ENCODE measurements around the gene LAMA2.

Gene LAMA2

GRCh38 chr6:129494586-129494985 is 611.6 kb downstream of the LAMA2 start:
- no peak for DNase-seq (ENCODE audit: low read depth)
- H3K4me3 ChIP-seq (replicated peaks; ENCODE audit: low read depth, low read length) = no peak overlapping the region
- TF ChIP-seq CTCF (IDR thresholded peaks at IDR 0.05; ENCODE audit: low read length, missing control alignments) = no peak

GRCh38 chr6:129495652-129496051 is 612.7 kb downstream of the LAMA2 start:
- DNase-seq (ENCODE audit: low read depth) = no peak
- no peak for TF ChIP-seq CTCF (IDR thresholded peaks at IDR 0.05; ENCODE audit: low read length, missing control alignments)
- H3K4me3 ChIP-seq (replicated peaks; ENCODE audit: low read depth, low read length) = no peak overlapping the region

- DNase-seq (ENCODE audit: low read depth) = no peak
- no peak for TF ChIP-seq CTCF (IDR thresholded peaks at IDR 0.05; ENCODE audit: low read length, missing control alignments)
- H3K4me3 ChIP-seq (replicated peaks; ENCODE audit: low read depth, low read length) = no peak overlapping the region
Observed at GRCh38 chr6:129497481-129498441, 614.8 kb downstream of the LAMA2 start.

- DNase-seq (ENCODE audit: low read depth) = peak; percentile 33
- TF ChIP-seq CTCF (IDR thresholded peaks at IDR 0.05; ENCODE audit: low read length, missing control alignments) = no peak
- H3K4me3 ChIP-seq (replicated peaks; ENCODE audit: low read depth, low read length) = no peak overlapping the region
Observed at GRCh38 chr6:129498541-129498940, 615.6 kb downstream of the LAMA2 start.

- peak; percentile 75 for DNase-seq (ENCODE audit: low read depth)
- H3K4me3 ChIP-seq (replicated peaks; ENCODE audit: low read depth, low read length) = no peak overlapping the region
- TF ChIP-seq CTCF (IDR thresholded peaks at IDR 0.05; ENCODE audit: low read length, missing control alignments) = peak; percentile 48
Observed at GRCh38 chr6:129498950-129499842, 616.3 kb downstream of the LAMA2 start.

GRCh38 chr6:129499843-129500219 is 616.9 kb downstream of the LAMA2 start:
- no peak overlapping the region for H3K4me3 ChIP-seq (replicated peaks; ENCODE audit: low read depth, low read length)
- no peak for DNase-seq (ENCODE audit: low read depth)
- no peak for TF ChIP-seq CTCF (IDR thresholded peaks at IDR 0.05; ENCODE audit: low read length, missing control alignments)

Measured in fibroblast of pulmonary artery (primary cell).